Liver (tissue), 3 donors: ENCODE measurements around the gene C1orf216.

Experiments used
- CTCF ChIP-seq: fragments of 150-350 bp; IDR thresholded peaks from 2 replicates; pipeline ENCODE4 v1.5.1; 2017; ENCODE audit warnings: improper control_type of control experiment, low read depth, low read length; ENCODE audit not compliant: missing input control
- HNF4A ChIP-seq, 2 donors: conservative IDR thresholded peaks; 2 replicates each; pipeline ENCODE4 v1.6.1; 2016; ENCODE audit warnings: antibody characterized with exemption in 2 of 2, mild to moderate bottlenecking in 2 of 2
- HNF4G ChIP-seq: IDR thresholded peaks from 2 replicates; pipeline ENCODE4 v1.6.1; 2016; ENCODE audit warnings: antibody characterized with exemption
- MAX ChIP-seq: IDR thresholded peaks from 2 replicates; pipeline ENCODE4 v1.6.1; 2016; ENCODE audit warnings: antibody characterized with exemption
- TAF1 ChIP-seq: conservative IDR thresholded peaks from 2 replicates; pipeline ENCODE4 v1.6.1; 2016; ENCODE audit warnings: antibody characterized with exemption, mild to moderate bottlenecking
- ZBTB33 ChIP-seq: IDR thresholded peaks from 2 replicates; pipeline ENCODE4 v1.6.1; 2016; ENCODE audit warnings: antibody characterized with exemption
- donor health status: healthy.
- donor health status: healthy.

- TF ChIP-seq CTCF (no peak), ZBTB33 (no peak), HNF4A (conservative IDR thresholded peaks at IDR 0.05) (no peak), HNF4G (no peak), TAF1 (no peak), MAX (no peak)
These were observed 50.2 kb downstream of the C1orf216 start for GRCh38 chr1:35668506-35668905.
